Measurements from ENCODE around the gene TMEM131L. TPM values are rescaled to one million over a fixed set of nuclear protein-coding genes. Genes with fewer than 3 reads are reported as not detected.

Gene TMEM131L
- total RNA-seq, 1 donor from 2014 or later = 7.6 TPM

DNA sequence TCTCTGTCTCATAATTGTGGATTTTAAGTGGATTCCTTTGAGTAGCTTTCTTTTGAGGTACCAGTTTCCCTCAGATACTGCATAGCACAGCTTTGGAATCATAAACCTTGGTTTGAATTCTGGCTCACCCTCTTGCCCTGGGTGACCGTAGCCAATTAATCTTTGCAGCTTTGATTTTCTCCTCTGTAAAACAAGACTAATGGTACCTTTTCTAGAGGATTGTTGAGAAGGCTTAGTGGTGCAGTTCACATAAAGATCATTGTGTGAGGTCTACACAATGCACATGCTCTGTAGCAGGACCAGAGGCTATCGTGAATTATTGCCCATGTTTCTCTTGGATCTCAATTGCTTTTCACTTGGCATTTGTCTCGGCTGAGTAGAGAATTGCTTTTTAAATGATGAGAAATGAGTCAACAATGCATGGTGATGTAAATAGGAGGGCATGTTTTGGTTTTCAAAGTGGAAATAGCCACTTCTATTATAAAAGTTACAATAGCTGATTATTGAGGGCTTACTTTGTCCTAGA is 47.9 kb downstream of the TMEM131L start:
- Histone ChIP-seq H3K4me3 (ENCODE audit: low read depth, low read length) (no peak overlapping the region), H3K27me3 (ENCODE audit: control insufficient read depth, insufficient read depth, low read length) (no peaks in the 10 kb centered on the region), H3K36me3 (ENCODE audit: control insufficient read depth, insufficient read depth, low read length) (no peaks in the 10 kb centered on the region)
- TF ChIP-seq, protein P1, sequence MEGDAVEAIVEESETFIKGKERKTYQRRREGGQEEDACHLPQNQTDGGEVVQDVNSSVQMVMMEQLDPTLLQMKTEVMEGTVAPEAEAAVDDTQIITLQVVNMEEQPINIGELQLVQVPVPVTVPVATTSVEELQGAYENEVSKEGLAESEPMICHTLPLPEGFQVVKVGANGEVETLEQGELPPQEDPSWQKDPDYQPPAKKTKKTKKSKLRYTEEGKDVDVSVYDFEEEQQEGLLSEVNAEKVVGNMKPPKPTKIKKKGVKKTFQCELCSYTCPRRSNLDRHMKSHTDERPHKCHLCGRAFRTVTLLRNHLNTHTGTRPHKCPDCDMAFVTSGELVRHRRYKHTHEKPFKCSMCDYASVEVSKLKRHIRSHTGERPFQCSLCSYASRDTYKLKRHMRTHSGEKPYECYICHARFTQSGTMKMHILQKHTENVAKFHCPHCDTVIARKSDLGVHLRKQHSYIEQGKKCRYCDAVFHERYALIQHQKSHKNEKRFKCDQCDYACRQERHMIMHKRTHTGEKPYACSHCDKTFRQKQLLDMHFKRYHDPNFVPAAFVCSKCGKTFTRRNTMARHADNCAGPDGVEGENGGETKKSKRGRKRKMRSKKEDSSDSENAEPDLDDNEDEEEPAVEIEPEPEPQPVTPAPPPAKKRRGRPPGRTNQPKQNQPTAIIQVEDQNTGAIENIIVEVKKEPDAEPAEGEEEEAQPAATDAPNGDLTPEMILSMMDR (IDR thresholded peaks at IDR 0.05; ENCODE audit: insufficient read depth, low read length, poor library complexity, severe bottlenecking) = no peak
- DNase-seq (ENCODE audit: low read depth) = no peak

DNA sequence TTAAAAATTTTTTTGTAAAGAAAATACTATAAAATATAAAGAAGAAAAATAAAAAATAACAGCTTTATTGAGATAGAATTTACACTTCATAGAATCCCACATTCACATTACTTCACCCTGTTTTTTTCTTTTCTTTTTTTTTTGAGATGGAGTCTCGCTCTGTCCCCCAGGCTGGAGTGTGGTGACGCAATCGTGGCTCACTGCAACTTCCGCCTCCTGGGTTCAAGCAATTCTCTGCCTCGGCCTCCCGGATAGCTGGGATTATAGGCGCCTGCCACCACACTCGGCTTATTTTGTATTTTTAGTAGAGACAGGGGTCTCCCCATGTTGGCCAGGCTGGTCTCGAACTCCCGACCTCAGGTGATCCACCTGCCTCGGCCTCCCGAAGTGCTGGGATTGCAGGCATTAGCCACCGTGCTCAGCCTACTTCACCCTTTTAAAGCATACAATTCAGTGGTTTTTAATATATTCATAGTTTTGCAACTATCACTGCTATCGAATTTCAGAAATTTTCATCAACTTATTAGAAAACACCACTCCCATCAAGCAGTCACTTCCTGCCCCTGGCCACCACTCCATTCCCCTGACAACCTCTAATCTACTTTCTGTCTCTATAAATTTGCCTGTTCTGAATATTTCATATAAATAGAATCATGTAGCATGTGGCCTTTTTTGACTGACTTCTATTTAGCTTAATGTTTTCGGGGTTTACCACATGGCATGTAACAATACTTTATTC is 48.7 kb downstream of the TMEM131L start:
- H3K36me3 ChIP-seq (ENCODE audit: control insufficient read depth, insufficient read depth, low read length) = no peaks in the 10 kb centered on the region
- DNase-seq (ENCODE audit: low read depth) = no peak
- H3K27me3 ChIP-seq (ENCODE audit: control insufficient read depth, insufficient read depth, low read length) = no peaks in the 10 kb centered on the region
- TF ChIP-seq, protein P1 (IDR thresholded peaks at IDR 0.05; ENCODE audit: insufficient read depth, low read length, poor library complexity, severe bottlenecking) = no peak
- no peak overlapping the region for H3K4me3 ChIP-seq (ENCODE audit: low read depth, low read length)

DNA sequence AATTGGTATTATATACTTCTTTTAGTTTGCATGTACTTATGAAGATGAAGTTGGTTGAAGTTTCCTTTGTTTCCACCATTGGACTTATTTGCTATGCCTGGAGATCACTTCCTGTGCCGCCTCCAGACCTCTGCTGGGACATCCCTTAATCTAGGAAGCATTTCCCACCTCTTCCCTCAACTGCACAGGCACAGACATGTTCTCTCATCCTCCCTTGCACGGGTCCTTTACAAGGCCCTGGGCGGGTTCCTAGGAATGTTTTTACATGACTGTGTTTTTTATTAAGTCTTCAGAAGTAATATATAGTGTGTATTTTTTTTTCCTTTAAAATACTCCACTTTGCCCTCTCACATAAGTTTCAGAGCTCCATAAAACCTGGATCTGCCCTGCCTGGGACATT is 51.0 kb downstream of the TMEM131L start:
- H3K36me3 ChIP-seq (ENCODE audit: control insufficient read depth, insufficient read depth, low read length) = no peaks in the 10 kb centered on the region
- no peak overlapping the region for H3K4me3 ChIP-seq (ENCODE audit: low read depth, low read length)
- DNase-seq (ENCODE audit: low read depth) = no peak
- TF ChIP-seq, protein P1 (IDR thresholded peaks at IDR 0.05; ENCODE audit: insufficient read depth, low read length, poor library complexity, severe bottlenecking) = no peak
- no peaks in the 10 kb centered on the region for H3K27me3 ChIP-seq (ENCODE audit: control insufficient read depth, insufficient read depth, low read length)

DNA sequence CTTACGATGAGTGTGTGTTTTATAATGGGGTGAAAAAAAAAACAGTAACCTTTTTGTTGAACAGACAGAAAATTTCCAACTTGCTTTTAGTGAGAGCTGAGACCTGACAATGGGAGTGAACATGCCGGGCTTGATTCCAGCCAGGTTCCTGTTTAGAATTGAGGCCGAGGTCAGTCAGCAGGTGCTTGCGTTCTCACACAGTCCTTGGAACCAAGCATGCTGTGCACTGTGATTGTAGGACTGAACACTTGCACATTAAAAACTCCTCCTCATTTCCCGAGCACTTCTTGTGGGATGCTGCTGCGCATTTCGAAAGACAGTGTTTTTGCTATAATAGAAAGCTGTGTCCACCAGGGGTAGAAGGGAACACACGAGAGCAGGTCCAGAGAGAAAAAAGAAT is 51.8 kb downstream of the TMEM131L start:
- Histone ChIP-seq H3K36me3 (ENCODE audit: control insufficient read depth, insufficient read depth, low read length) (no peaks in the 10 kb centered on the region), H3K27me3 (ENCODE audit: control insufficient read depth, insufficient read depth, low read length) (no peaks in the 10 kb centered on the region), H3K4me3 (ENCODE audit: low read depth, low read length) (no peak overlapping the region)
- TF ChIP-seq, protein P1 (IDR thresholded peaks at IDR 0.05; ENCODE audit: insufficient read depth, low read length, poor library complexity, severe bottlenecking) = no peak
- no peak for DNase-seq (ENCODE audit: low read depth)

DNA sequence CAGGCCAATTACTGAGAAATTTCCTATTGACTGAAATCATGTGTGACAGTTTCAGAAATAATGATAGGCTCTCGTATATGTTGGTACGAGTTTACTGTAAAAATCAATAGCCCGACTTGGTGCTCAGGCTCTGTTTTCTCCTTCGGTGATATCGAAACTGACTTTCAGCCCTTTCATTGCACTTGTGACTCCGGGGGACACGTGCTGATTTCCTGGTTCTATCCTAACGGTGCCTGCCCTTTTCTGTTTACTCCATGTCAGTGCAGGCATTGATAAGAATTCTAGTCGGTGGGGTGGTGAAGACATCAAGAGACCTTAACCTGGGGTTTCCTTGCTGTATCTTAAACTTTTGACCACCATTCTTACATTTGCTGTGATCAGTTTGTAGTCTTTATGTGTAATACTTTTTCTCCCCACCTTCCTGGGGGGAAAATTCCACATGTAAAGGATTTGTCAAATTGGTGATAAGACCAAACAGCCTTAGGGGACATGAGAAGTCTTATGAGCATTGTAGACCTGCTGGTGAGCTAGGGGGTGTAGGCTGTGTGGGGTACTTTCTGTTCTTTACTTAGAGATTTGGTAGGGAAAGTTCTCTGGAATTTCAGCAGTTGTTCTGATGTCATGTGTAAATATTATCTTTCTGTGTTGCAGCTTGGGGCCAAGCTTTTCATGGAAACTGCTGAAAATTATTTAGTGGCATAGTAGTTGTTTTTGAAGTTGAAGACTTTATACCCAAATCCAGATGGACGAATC is 52.7 kb downstream of the TMEM131L start:
- TF ChIP-seq, protein P1 (IDR thresholded peaks at IDR 0.05; ENCODE audit: insufficient read depth, low read length, poor library complexity, severe bottlenecking) = no peak
- Histone ChIP-seq H3K27me3 (ENCODE audit: control insufficient read depth, insufficient read depth, low read length) (no peaks in the 10 kb centered on the region), H3K4me3 (ENCODE audit: low read depth, low read length) (no peak overlapping the region), H3K36me3 (ENCODE audit: control insufficient read depth, insufficient read depth, low read length) (no peaks in the 10 kb centered on the region)
- no peak for DNase-seq (ENCODE audit: low read depth)
